HEK293 (cell line): ENCODE data around the gene FAM78B.

Experiments
- CTCF ChIA-PET: fragments of 350-600 bp; formaldehyde crosslinking; extraction: SDS; loops from one replicate; lab custom pipeline; 2021; ENCODE audit warnings: antibody characterized with exemption; lab: Yijun Ruan, JAX
- POLR2A ChIA-PET: fragments of 300-600 bp; formaldehyde crosslinking; extraction: SDS; loops from one replicate; lab custom pipeline; 2020; ENCODE audit warnings: antibody characterized with exemption, inconsistent platforms; lab: Yijun Ruan, JAX
- H3K27ac ChIP-seq: fragments of 200-500 bp; sonication (Bioruptor generic); 2 replicates; pipeline ENCODE4 v1.5.1; 2014; ENCODE audit warnings: low read depth, low read length, control low read depth, inconsistent platforms; ENCODE audit errors: extremely low read depth
- H3K36me3 ChIP-seq, 2 experiments: fragments of 200-500 bp in 1 of 2; sonication (Bioruptor generic) in 1 of 2; 1 replicate in 1 of 2; 2 replicates in 1 of 2; pipeline ENCODE4 v1.5.1; 2014 to 2017; ENCODE audit warnings: inconsistent platforms in 2 of 2, low read length in 2 of 2; ENCODE audit not compliant: control insufficient read depth in 2 of 2, insufficient read depth in 1 of 2
- H3K4me1 ChIP-seq: fragments of 200-500 bp; sonication (Bioruptor generic); 2 replicates; pipeline ENCODE4 v1.5.1; 2014; ENCODE audit warnings: mild to moderate bottlenecking, low read length, inconsistent platforms; ENCODE audit not compliant: control insufficient read depth, insufficient read depth
- H3K4me3 ChIP-seq: 2 replicates; pipeline ENCODE4 v1.5.1; 2011; ENCODE audit warnings: low read depth, mild to moderate bottlenecking, control low read depth, low read length, moderate library complexity
- H3K9me3 ChIP-seq: fragments of 200-500 bp; sonication (Bioruptor generic); 2 replicates; pipeline ENCODE4 v1.5.1; 2014; ENCODE audit warnings: low read depth, low read length, inconsistent platforms; ENCODE audit not compliant: control insufficient read depth, insufficient read depth
- BCL11A ChIP-seq: fragments of 450-650 bp; formaldehyde crosslinking; IDR thresholded peaks from 2 replicates; pipeline ENCODE4 v1.5.1; 2016; ENCODE audit warnings: low read depth, missing biosample characterization, missing genetic modification characterization
- GLIS1 ChIP-seq: fragments of 450-650 bp; formaldehyde crosslinking; IDR thresholded peaks from 2 replicates; pipeline ENCODE4 v1.5.1; 2016; ENCODE audit warnings: missing biosample characterization, missing genetic modification characterization
- HOXA7 ChIP-seq: sonication (generic); formaldehyde crosslinking; IDR thresholded peaks from 2 replicates; pipeline ENCODE4 v1.8.1; 2022; ENCODE audit warnings: missing genetic modification reagents, borderline replicate concordance
- HOXD13 ChIP-seq: sonication (generic); formaldehyde crosslinking; IDR thresholded peaks from 2 replicates; pipeline ENCODE4 v1.8.0; 2022; ENCODE audit warnings: missing genetic modification reagents, borderline replicate concordance
- ZBTB20 ChIP-seq: fragments of 450-650 bp; formaldehyde crosslinking; IDR thresholded peaks from 2 replicates; pipeline ENCODE4 v1.5.1; 2016; ENCODE audit warnings: missing biosample characterization, missing genetic modification characterization
- ZFP69B ChIP-seq: fragments of 450-650 bp; formaldehyde crosslinking; IDR thresholded peaks from 2 replicates; pipeline ENCODE4 v1.5.1; 2016; ENCODE audit warnings: missing biosample characterization, missing genetic modification characterization
- ZNF248 ChIP-seq: fragments of 450-650 bp; formaldehyde crosslinking; IDR thresholded peaks from 2 replicates; pipeline ENCODE4 v1.5.1; 2017; ENCODE audit warnings: missing biosample characterization, missing genetic modification characterization
- ZNF366 ChIP-seq: fragments of 450-650 bp; formaldehyde crosslinking; conservative IDR thresholded peaks from 2 replicates; pipeline ENCODE4 v1.5.1; 2016; ENCODE audit warnings: missing biosample characterization, missing genetic modification characterization
- ZNF416 ChIP-seq: fragments of 450-650 bp; formaldehyde crosslinking; IDR thresholded peaks from 2 replicates; pipeline ENCODE4 v1.5.1; 2016; ENCODE audit warnings: missing biosample characterization, missing genetic modification characterization
- ZNF548 ChIP-seq: fragments of 450-650 bp; formaldehyde crosslinking; IDR thresholded peaks from 2 replicates; pipeline ENCODE4 v1.5.1; 2016; ENCODE audit warnings: missing biosample characterization, missing genetic modification characterization
- ZNF560 ChIP-seq: fragments of 450-650 bp; formaldehyde crosslinking; IDR thresholded peaks from 2 replicates; pipeline ENCODE4 v1.5.1; 2017; ENCODE audit warnings: missing biosample characterization, missing genetic modification characterization, borderline replicate concordance
- ZNF571 ChIP-seq: fragments of 450-650 bp; formaldehyde crosslinking; IDR thresholded peaks from 2 replicates; pipeline ENCODE4 v1.5.0; 2017; ENCODE audit warnings: missing biosample characterization, missing genetic modification characterization
- ZNF585B ChIP-seq: fragments of 450-650 bp; formaldehyde crosslinking; IDR thresholded peaks from 2 replicates; pipeline ENCODE4 v1.5.1; 2016; ENCODE audit warnings: missing biosample characterization, missing genetic modification characterization
- ZNF624 ChIP-seq: fragments of 450-650 bp; formaldehyde crosslinking; IDR thresholded peaks from 2 replicates; pipeline ENCODE4 v1.5.1; 2017; ENCODE audit warnings: missing biosample characterization, missing genetic modification characterization
- ZSCAN16 ChIP-seq: fragments of 450-650 bp; formaldehyde crosslinking; IDR thresholded peaks from 2 replicates; pipeline ENCODE4 v1.5.1; 2016; ENCODE audit warnings: missing biosample characterization, missing genetic modification characterization
- TF ChIP-seq, protein P1 (sequence below): fragments of 450-650 bp; formaldehyde crosslinking; IDR thresholded peaks from 2 replicates; pipeline ENCODE4 v1.5.1; 2016; ENCODE audit warnings: missing biosample characterization, missing genetic modification characterization
- TF ChIP-seq, protein P2 (sequence below): fragments of 450-650 bp; formaldehyde crosslinking; IDR thresholded peaks from 2 replicates; pipeline ENCODE4 v1.5.1; 2016; ENCODE audit warnings: missing biosample characterization, missing genetic modification characterization
- TF ChIP-seq, protein P3 (sequence below): fragments of 450-650 bp; formaldehyde crosslinking; IDR thresholded peaks from 2 replicates; pipeline ENCODE4 v1.5.1; 2017; ENCODE audit warnings: missing biosample characterization, missing genetic modification characterization
- TF ChIP-seq, protein P4 (sequence below): fragments of 450-650 bp; IDR thresholded peaks from 2 replicates; pipeline ENCODE4 v1.5.1; 2018; ENCODE audit warnings: missing biosample characterization, mild to moderate bottlenecking, missing genetic modification characterization
- TF ChIP-seq, protein P5 (sequence below): fragments of 450-650 bp; formaldehyde crosslinking; optimal IDR thresholded peaks from 2 replicates; pipeline ENCODE3; 2016; ENCODE audit warnings: missing biosample characterization, mild to moderate bottlenecking, missing genetic modification characterization
- TF ChIP-seq, protein P6 (sequence below): fragments of 450-650 bp; formaldehyde crosslinking; IDR thresholded peaks from 2 replicates; pipeline ENCODE4 v1.5.1; 2016; ENCODE audit warnings: missing biosample characterization, missing genetic modification characterization
- TF ChIP-seq, protein P7 (sequence below): fragments of 450-650 bp; formaldehyde crosslinking; IDR thresholded peaks from 2 replicates; pipeline ENCODE4 v1.5.1; 2016; ENCODE audit warnings: missing biosample characterization, missing genetic modification characterization

Gene FAM78B

DNA sequence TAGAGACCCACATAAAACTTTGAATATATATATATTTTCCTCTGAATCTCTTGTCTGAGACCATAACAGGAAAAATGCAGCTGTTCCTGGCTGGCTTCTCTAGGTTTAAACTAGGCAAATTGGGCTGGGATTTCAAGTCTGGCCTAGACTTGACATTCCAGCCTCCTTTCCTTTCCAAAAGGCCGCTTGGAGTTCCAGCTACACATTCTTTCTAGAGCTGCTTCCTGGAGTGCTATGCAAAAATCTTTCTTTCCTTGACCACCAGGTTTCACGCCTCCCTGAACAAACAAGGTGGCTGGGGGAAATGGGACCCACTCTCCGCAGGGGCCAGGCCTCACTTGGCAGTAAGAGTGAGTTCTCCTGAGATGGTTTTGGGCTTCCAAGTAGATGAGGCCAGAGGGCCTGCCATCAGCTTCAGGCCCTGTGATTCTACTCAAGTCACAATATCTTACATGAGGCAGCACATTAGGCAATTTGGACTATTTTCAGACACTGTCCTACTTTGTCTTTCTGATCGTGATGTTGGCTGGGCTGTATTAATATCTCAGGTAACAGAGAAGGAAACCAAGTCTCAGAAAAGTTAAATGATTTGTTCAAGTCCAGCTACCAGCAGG is 102.4 kb downstream of the FAM78B start (continued):
- TF ChIP-seq ZNF560 (no peak), ZNF585B (tag by site-specific recombination) (no peak), HOXA7 (CRISPR knock-in tag) (no peak), ZFP69B (tag by site-specific recombination) (no peak), HOXD13 (CRISPR knock-in tag) (no peak), ZNF416 (tag by site-specific recombination) (no peak), GLIS1 (no peak), ZBTB20 (no peak)
- TF ChIP-seq, protein P1, sequence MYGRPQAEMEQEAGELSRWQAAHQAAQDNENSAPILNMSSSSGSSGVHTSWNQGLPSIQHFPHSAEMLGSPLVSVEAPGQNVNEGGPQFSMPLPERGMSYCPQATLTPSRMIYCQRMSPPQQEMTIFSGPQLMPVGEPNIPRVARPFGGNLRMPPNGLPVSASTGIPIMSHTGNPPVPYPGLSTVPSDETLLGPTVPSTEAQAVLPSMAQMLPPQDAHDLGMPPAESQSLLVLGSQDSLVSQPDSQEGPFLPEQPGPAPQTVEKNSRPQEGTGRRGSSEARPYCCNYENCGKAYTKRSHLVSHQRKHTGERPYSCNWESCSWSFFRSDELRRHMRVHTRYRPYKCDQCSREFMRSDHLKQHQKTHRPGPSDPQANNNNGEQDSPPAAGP, result no peak
- TF ChIP-seq, protein P2, sequence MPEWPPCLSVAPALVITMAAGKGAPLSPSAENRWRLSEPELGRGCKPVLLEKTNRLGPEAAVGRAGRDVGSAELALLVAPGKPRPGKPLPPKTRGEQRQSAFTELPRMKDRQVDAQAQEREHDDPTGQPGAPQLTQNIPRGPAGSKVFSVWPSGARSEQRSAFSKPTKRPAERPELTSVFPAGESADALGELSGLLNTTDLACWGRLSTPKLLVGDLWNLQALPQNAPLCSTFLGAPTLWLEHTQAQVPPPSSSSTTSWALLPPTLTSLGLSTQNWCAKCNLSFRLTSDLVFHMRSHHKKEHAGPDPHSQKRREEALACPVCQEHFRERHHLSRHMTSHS, result no peak
- TF ChIP-seq, protein P3, sequence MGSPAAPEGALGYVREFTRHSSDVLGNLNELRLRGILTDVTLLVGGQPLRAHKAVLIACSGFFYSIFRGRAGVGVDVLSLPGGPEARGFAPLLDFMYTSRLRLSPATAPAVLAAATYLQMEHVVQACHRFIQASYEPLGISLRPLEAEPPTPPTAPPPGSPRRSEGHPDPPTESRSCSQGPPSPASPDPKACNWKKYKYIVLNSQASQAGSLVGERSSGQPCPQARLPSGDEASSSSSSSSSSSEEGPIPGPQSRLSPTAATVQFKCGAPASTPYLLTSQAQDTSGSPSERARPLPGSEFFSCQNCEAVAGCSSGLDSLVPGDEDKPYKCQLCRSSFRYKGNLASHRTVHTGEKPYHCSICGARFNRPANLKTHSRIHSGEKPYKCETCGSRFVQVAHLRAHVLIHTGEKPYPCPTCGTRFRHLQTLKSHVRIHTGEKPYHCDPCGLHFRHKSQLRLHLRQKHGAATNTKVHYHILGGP (tag by site-specific recombination), result no peak

DNA sequence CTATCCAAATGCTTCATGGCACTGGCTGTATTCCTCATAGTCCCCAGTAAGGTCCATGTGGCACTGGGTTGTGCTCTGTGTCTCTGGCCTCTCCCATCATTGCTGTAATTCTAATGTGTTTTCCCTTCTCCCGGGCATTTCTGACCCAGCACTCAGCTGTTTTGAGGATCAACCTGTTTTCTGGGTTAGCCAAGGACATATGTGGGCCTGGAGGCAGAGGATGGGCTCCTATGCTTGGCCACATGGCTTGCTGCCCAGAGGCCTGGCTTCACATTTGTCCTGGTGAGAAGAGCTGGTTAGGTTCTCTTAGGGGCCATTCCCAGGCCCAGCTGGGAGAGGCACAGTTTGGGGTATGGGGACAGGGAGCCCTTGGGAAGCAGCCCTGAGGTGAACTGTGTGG is 103.1 kb downstream of the FAM78B start:
- H3K9me3 ChIP-seq, result no peaks in the 10 kb centered on the region
- ChIA-PET CTCF (no interaction called here), POLR2A (no interaction called here)
- H3K4me1 ChIP-seq, result no peaks in the 10 kb centered on the region
- H3K36me3 ChIP-seq, result no peaks in the 10 kb centered on the region
- H3K4me3 ChIP-seq, result no peak overlapping the region
- no peak for TF ChIP-seq ZNF248
- H3K27ac ChIP-seq, result no peak overlapping the region

DNA sequence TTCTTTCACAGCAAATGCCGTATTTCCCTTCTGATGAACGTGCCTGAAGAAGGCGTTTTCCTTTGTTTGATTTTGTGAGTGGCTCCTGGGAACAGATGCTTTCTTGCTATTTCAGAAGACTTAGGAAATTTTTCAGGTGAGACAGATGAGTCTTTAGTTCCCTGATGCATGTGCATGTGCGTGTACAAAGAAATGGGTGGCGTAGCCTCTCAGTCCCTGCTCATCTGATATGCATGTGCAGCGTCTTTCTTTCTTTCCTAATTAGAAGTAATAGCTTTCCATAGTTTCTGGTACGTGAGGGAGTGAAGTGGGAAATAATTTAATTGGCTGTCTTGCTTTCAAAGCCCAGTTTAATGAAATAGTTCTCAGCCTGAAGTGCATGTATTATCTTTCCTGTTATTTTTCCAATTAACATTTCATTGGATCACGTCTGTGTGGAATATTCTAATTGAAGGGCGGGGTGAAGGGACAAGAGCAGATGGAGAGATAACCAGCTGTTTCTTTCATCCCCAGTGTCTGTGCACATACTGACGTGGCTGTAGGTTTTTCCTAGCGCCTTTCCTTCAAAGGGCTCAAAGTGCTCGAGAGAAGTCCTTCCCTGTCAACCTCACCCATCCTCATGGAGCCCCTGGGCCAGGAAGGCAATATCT is 104.3 kb downstream of the FAM78B start:
- no peaks in the 10 kb centered on the region for H3K36me3 ChIP-seq
- ChIA-PET CTCF (interaction anchor here (1.0 kb wide), 1 partner anchor 14 kb away, joined by 3 read pairs; no protein-coding TSS in a partner anchor), POLR2A (no interaction called here)
- no peaks in the 10 kb centered on the region for H3K9me3 ChIP-seq
- no peaks in the 10 kb centered on the region for H3K4me1 ChIP-seq
- H3K27ac ChIP-seq, result no peak overlapping the region
- H3K4me3 ChIP-seq, result no peak overlapping the region
- TF ChIP-seq ZNF624 (tag by site-specific recombination) (no peak), BCL11A (tag by site-specific recombination) (no peak), ZNF366 (no peak), ZNF571 (tag by site-specific recombination) (no peak), ZNF548 (tag by site-specific recombination) (no peak), ZSCAN16 (tag by site-specific recombination) (no peak)
- TF ChIP-seq, protein P4, sequence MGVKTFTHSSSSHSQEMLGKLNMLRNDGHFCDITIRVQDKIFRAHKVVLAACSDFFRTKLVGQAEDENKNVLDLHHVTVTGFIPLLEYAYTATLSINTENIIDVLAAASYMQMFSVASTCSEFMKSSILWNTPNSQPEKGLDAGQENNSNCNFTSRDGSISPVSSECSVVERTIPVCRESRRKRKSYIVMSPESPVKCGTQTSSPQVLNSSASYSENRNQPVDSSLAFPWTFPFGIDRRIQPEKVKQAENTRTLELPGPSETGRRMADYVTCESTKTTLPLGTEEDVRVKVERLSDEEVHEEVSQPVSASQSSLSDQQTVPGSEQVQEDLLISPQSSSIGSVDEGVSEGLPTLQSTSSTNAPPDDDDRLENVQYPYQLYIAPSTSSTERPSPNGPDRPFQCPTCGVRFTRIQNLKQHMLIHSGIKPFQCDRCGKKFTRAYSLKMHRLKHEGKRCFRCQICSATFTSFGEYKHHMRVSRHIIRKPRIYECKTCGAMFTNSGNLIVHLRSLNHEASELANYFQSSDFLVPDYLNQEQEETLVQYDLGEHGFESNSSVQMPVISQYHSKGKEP (tag by site-specific recombination), result no peak
- TF ChIP-seq, protein P5, sequence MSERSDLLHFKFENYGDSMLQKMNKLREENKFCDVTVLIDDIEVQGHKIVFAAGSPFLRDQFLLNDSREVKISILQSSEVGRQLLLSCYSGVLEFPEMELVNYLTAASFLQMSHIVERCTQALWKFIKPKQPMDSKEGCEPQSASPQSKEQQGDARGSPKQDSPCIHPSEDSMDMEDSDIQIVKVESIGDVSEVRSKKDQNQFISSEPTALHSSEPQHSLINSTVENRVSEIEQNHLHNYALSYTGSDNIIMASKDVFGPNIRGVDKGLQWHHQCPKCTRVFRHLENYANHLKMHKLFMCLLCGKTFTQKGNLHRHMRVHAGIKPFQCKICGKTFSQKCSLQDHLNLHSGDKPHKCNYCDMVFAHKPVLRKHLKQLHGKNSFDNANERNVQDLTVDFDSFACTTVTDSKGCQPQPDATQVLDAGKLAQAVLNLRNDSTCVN (tag by site-specific recombination), result no peak
- TF ChIP-seq, protein P1, result no peak
- TF ChIP-seq, protein P6, sequence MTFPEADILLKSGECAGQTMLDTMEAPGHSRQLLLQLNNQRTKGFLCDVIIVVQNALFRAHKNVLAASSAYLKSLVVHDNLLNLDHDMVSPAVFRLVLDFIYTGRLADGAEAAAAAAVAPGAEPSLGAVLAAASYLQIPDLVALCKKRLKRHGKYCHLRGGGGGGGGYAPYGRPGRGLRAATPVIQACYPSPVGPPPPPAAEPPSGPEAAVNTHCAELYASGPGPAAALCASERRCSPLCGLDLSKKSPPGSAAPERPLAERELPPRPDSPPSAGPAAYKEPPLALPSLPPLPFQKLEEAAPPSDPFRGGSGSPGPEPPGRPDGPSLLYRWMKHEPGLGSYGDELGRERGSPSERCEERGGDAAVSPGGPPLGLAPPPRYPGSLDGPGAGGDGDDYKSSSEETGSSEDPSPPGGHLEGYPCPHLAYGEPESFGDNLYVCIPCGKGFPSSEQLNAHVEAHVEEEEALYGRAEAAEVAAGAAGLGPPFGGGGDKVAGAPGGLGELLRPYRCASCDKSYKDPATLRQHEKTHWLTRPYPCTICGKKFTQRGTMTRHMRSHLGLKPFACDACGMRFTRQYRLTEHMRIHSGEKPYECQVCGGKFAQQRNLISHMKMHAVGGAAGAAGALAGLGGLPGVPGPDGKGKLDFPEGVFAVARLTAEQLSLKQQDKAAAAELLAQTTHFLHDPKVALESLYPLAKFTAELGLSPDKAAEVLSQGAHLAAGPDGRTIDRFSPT (tag by site-specific recombination), result no peak
- TF ChIP-seq, protein P7, sequence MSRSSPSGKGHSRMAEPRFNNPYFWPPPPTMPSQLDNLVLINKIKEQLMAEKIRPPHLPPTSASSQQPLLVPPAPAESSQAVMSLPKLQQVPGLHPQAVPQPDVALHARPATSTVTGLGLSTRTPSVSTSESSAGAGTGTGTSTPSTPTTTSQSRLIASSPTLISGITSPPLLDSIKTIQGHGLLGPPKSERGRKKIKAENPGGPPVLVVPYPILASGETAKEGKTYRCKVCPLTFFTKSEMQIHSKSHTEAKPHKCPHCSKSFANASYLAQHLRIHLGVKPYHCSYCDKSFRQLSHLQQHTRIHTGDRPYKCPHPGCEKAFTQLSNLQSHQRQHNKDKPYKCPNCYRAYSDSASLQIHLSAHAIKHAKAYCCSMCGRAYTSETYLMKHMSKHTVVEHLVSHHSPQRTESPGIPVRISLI (tag by site-specific recombination), result no peak
